ENCODE results near the gene ESRRB.

Gene ESRRB

GRCh38 chr14:76408877-76409276, 32.9 kb downstream of the ESRRB start:
- no peak for DNase-seq

DNA sequence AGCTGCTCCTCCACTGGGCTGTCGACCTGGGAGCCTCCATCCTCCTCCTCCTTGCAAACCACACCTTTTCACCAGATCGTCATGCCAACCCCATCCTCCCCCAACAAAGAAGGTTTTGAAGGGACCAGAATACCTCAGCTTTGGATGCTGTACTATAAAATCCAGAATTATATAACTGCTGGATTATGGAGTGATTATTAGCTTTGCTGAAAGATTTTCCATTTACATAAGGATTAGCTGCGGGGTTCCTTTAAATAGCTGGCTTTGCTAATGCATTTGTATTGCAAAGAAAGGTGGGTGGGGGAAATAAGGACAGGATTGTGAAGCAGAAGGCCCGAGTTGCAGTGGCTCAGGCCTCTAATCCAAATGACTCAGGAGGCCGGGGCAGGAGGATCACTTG, 36.6 kb downstream of the ESRRB start:
- DNase-seq, result no peak

- no peak for DNase-seq
These were observed 37.4 kb downstream of the ESRRB start for GRCh38 chr14:76413106-76413961.

GRCh38 chr14:76413962-76414600, 38.1 kb downstream of the ESRRB start:
- no peak for DNase-seq

DNA sequence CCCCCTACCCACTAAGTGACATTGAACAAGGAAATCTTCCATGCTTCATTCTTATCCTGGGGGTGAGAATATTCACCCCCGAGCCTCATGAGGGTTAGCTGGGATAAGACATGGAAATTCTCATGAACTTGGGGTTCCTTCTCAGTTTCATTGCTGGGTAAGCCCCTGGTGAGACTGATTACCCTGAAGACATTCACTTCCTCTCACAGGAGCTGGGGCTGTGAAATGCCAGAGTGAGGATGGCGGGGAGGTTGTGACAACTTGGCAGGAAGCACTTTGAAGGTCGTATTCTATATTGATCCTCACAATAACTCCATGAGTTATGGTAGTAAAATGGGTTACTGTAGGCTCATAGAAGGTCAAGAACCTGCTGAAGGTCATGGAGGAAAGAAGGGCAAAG, 43.5 kb downstream of the ESRRB start:
- no peak for DNase-seq

GRCh38 chr14:76420827-76421226, 44.9 kb downstream of the ESRRB start:
- DNase-seq, result no peak

GRCh38 chr14:76421662-76422061, 45.7 kb downstream of the ESRRB start:
- no peak for DNase-seq

DNA sequence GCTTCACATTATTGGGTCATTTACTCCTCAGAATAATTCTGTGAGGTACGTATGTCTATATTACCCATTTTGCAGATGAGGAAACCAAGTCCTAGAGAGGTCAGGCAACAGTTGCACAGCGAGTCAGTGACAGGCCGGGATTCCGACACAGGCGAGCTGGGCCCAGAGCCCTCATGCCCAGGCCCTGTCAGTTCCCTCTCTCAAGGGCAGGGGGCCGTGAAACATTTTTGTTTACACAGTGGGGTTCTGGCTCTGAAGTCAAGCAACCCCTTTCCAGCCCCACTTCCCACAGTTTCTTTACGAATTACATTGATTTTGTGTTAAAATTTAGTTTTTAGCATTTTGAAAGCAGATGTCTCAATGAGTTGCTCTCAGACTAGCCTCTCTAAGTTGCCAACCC, 46.7 kb downstream of the ESRRB start:
- no peak for DNase-seq

GRCh38 chr14:76423534-76423933, 47.6 kb downstream of the ESRRB start:
- DNase-seq, result no peak

DNA sequence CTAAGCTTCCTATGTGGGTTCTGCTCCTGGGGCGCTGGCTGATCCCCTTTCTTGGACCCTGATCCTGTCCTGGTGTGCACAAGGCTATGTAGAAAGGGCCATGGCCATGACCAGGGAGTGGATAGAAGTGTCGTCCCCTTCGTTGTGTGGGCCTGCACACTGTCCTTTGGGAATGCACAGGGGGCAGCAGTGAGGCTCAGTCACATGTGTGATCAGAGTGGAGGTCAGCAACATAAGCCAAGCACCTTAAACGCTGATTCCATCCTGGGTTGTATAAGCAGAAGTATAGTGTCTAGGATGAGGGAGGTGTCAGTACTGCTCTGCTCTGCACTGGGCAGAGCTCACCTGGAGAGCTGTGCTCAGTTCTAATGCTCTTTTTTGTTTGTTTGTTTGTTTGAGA, 48.4 kb downstream of the ESRRB start:
- DNase-seq, result no peak

GRCh38 chr14:76426161-76426696, 50.3 kb downstream of the ESRRB start:
- DNase-seq, result no peak

DNA sequence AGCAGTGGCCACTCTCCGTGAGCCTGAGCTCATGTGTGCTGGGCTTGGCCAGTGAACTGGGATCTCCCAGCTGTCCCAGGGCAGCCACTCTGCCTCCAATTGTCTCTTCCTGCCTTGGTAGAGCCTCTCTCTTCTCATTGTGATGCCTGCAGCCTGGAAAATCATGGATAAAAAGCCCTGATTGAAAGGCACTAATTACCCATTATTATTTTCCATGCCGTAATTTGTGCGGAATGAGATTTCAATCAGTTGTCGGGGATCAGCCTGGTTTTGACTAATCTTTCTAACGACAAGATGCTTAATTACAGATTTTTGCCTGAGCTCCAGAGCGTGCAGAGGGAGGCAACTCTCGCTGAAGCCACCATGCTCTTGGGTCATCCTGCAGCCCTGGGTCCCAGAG, 52.7 kb downstream of the ESRRB start:
- no peak for DNase-seq

DNA sequence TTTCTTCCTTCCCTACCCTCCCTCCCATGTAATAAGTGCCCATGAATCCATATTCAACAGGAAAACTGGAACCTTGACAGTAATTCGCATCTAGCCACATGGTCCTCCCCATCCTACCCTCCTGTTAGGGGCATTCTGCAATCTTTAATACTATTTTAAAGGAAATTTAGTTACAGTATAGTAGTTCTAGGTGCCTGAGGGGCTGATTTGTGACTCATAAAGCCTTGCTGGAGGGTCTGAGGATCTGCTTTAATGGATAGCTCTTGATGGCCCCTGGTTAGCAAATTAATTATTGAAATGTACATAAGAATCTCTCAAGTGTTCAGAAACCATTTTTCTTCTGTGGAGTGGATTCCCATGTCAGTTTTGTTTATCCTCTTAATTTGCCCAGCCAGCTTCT, 54.1 kb downstream of the ESRRB start:
- no peak for DNase-seq

DNA sequence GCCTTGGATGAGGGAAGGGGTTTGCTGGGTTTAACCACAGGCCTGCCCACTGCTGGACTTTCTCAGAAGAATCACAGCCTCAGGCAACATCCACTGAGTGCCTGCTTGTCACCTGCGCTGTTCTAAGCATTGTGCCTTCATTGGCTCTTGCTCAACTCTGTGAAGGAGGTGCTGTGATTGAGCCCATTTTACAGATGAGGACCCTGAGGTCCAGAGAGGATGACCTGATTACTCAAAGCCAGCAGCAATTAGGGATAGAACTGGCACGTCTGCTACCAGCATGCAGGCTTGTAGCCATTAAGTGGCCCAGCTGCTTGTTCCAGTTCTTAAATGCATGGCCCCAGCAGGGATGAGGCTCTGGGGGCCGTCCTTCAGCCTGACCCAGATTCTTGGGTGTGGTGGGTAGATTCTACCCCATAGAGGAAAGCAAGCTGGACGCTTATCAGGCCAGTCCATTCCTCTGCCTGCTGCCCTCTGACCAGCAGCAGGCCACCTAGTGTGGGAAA, 54.6 kb downstream of the ESRRB start:
- no peak for DNase-seq

GRCh38 chr14:76431538-76431937, 55.6 kb downstream of the ESRRB start:
- DNase-seq, result no peak

DNA sequence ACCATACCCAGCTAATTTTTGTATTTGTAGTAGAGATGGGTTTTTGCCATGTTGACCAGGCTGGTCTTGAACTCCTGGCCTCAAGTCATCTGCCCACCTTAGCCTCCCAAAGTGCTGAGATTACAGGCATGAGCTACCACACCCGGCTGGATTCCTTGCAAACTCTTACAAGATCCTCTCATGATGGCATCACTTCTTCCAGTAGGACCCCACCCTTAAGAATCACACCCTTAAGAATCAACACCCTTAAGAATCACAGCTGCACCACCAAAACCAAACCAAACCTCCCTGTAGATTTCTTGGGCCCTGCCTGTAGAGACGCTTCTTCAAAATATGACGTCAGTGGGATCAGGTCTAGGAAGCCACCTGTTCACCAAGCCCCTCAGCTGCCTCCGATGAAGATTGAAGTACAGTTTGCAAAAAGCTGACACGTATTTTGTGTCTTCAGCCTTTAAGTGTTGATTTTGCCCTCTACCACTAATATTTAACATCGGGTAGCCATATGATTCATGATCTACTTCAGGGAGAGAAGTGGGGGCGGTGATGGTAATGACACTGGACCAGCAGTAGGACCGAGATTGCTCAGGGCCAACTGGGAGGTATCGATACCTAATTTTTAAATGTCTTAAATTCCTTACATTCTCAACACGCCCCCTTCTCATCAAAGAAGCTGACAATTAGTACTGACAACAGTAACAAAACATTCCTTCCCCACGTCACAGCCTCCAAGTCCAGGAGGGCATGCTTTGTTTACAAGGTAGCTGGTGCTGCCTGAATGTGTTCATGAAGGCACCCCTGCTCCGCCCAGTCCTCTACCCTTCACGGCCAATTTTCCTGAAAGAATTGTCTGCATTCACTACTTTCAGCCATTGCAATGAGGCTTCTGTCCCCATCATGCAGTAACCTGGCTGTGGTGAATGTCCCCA, 57.2 kb downstream of the ESRRB start:
- no peak for DNase-seq

- DNase-seq, result no peak
These were observed 58.3 kb downstream of the ESRRB start for GRCh38 chr14:76434220-76434619.

- DNase-seq, result no peak
These were observed 63.4 kb downstream of the ESRRB start for GRCh38 chr14:76439237-76439775.

DNA sequence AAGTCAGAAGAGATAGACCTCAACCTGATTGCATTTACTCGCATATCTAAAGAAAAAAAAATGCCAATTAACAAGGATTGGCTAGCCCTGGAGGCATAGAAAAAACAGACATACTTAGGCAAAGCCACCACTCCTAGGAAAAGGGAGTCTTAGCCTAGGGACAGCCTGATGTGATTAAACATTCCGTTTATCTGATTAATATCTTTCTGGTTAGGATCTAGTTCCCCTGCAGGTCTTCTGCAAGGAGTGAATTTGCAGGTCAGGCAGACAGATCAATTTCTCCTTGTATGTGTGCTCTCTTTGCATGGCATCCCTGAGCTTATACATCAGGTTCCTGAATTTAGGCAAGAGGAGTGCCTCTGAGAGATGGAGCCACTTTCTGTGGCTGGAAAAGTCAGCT, 70.5 kb downstream of the ESRRB start:
- no peak for DNase-seq

GRCh38 chr14:76446921-76447320, 71.0 kb downstream of the ESRRB start:
- no peak for DNase-seq

- DNase-seq, result no peak
These were observed 74.5 kb downstream of the ESRRB start for GRCh38 chr14:76450476-76450875.

- DNase-seq, result no peak
These were observed 80.3 kb downstream of the ESRRB start for GRCh38 chr14:76456200-76456599.

Data from activated T-cell treated with anti-CD3 and anti-CD28 coated beads, Interleukin-2, amount 50 U/mL, for 1 hour (primary cell).